Rectal smooth muscle tissue (tissue), 1 donor: ENCODE data around the gene FAM221A.
A peak's percentile ranks its signal among the peaks of the same experiment; 100 is the strongest.

Experiments used
- H3K27ac ChIP-seq: one replicate; pipeline ENCODE4 v1.7.0; 2013; ENCODE audit warnings: low read depth, low read length, inconsistent platforms
- H3K27me3 ChIP-seq: one replicate; pipeline ENCODE4 v1.7.0; 2013; ENCODE audit warnings: low read length; ENCODE audit not compliant: control insufficient read depth, insufficient read depth
- H3K36me3 ChIP-seq: one replicate; pipeline ENCODE4 v1.7.0; 2013; ENCODE audit warnings: low read length; ENCODE audit not compliant: control insufficient read depth, insufficient read depth
- H3K4me1 ChIP-seq: one replicate; pipeline ENCODE4 v1.7.0; 2013; ENCODE audit warnings: low read length; ENCODE audit not compliant: control insufficient read depth, insufficient read depth
- H3K4me3 ChIP-seq: one replicate; pipeline ENCODE4 v1.7.0; 2013; ENCODE audit warnings: low read length
- H3K9ac ChIP-seq: one replicate; pipeline ENCODE4 v1.7.0; 2013; ENCODE audit warnings: low read length

FAM221A gene

GRCh38 chr7:23679898-23680413 lies at the start of gene FAM221A:
Gene FAM221A, plus strand, starts transcription at chr7:23680199. Its CDS starts 20 bp downstream, at chr7:23680219.
- Histone ChIP-seq H3K36me3 (no peaks in the 10 kb centered on the region), H3K27ac (peak within 1 kb of the TSS; percentile 66), H3K4me1 (peaks cover 4% of the 10 kb centered on the region), H3K27me3 (no peaks in the 10 kb centered on the region), H3K4me3 (peak within 1 kb of the TSS; percentile 96), H3K9ac (peak within 1 kb of the TSS; percentile 56)

GRCh38 chr7:23633417-23633816 lies 46.6 kb upstream of the FAM221A start:
- H3K4me3 ChIP-seq, result no peak overlapping the region
- no peak overlapping the region for H3K9ac ChIP-seq

GRCh38 chr7:23645822-23646221 lies 34.2 kb upstream of the FAM221A start:
- Histone ChIP-seq H3K4me1 (no peaks in the 10 kb centered on the region), H3K27ac (no peak overlapping the region), H3K4me3 (no peak overlapping the region), H3K9ac (no peak overlapping the region), H3K27me3 (no peaks in the 10 kb centered on the region), H3K36me3 (no peaks in the 10 kb centered on the region)

More at GRCh38 chr7:23633417-23633816, 46.6 kb upstream of the FAM221A start:
- H3K36me3 ChIP-seq, result no peaks in the 10 kb centered on the region
- H3K27ac ChIP-seq, result no peak overlapping the region
- H3K27me3 ChIP-seq, result no peaks in the 10 kb centered on the region
- H3K4me1 ChIP-seq, result no peaks in the 10 kb centered on the region

GRCh38 chr7:23653942-23654341 lies 26.1 kb upstream of the FAM221A start:
- no peak overlapping the region for H3K4me3 ChIP-seq
- H3K36me3 ChIP-seq, result no peaks in the 10 kb centered on the region
- no peak overlapping the region for H3K9ac ChIP-seq
- no peak overlapping the region for H3K27ac ChIP-seq
- H3K27me3 ChIP-seq, result no peaks in the 10 kb centered on the region
- H3K4me1 ChIP-seq, result no peaks in the 10 kb centered on the region

- Histone ChIP-seq H3K4me3 (no peak overlapping the region), H3K27ac (no peak overlapping the region), H3K27me3 (no peaks in the 10 kb centered on the region), H3K4me1 (no peaks in the 10 kb centered on the region), H3K36me3 (no peaks in the 10 kb centered on the region), H3K9ac (no peak overlapping the region)
These were observed 25.5 kb upstream of the FAM221A start for GRCh38 chr7:23654508-23654907.

- Histone ChIP-seq H3K9ac (no peak overlapping the region), H3K4me1 (no peaks in the 10 kb centered on the region), H3K4me3 (no peak overlapping the region), H3K36me3 (no peaks in the 10 kb centered on the region), H3K27ac (no peak overlapping the region), H3K27me3 (no peaks in the 10 kb centered on the region)
These were observed 24.6 kb upstream of the FAM221A start for GRCh38 chr7:23655433-23655832.

- H3K4me3 ChIP-seq, result no peak overlapping the region
- no peak overlapping the region for H3K9ac ChIP-seq
- no peak overlapping the region for H3K27ac ChIP-seq
- no peaks in the 10 kb centered on the region for H3K27me3 ChIP-seq
- no peaks in the 10 kb centered on the region for H3K36me3 ChIP-seq
- H3K4me1 ChIP-seq, result no peaks in the 10 kb centered on the region
These were observed 21.1 kb upstream of the FAM221A start for GRCh38 chr7:23658831-23659427.

GRCh38 chr7:23661385-23661784 lies 18.6 kb upstream of the FAM221A start:
- Histone ChIP-seq H3K27me3 (no peaks in the 10 kb centered on the region), H3K36me3 (no peaks in the 10 kb centered on the region), H3K4me3 (no peak overlapping the region), H3K27ac (no peak overlapping the region), H3K9ac (no peak overlapping the region), H3K4me1 (no peaks in the 10 kb centered on the region)

- H3K27ac ChIP-seq, result no peak overlapping the region
- H3K27me3 ChIP-seq, result no peaks in the 10 kb centered on the region
- H3K9ac ChIP-seq, result no peak overlapping the region
- no peaks in the 10 kb centered on the region for H3K36me3 ChIP-seq
- H3K4me1 ChIP-seq, result no peaks in the 10 kb centered on the region
- H3K4me3 ChIP-seq, result no peak overlapping the region
These were observed 17.6 kb upstream of the FAM221A start for GRCh38 chr7:23662124-23662983.

- Histone ChIP-seq H3K4me1 (no peaks in the 10 kb centered on the region), H3K9ac (no peak overlapping the region), H3K4me3 (no peak overlapping the region), H3K27ac (no peak overlapping the region), H3K27me3 (no peaks in the 10 kb centered on the region), H3K36me3 (no peaks in the 10 kb centered on the region)
These were observed 17.1 kb upstream of the FAM221A start for GRCh38 chr7:23662984-23663313.

- Histone ChIP-seq H3K9ac (no peak overlapping the region), H3K4me1 (no peaks in the 10 kb centered on the region), H3K27ac (no peak overlapping the region), H3K27me3 (no peaks in the 10 kb centered on the region), H3K4me3 (no peak overlapping the region), H3K36me3 (no peaks in the 10 kb centered on the region)
These were observed 15.9 kb upstream of the FAM221A start for GRCh38 chr7:23664122-23664521.

- Histone ChIP-seq H3K36me3 (no peaks in the 10 kb centered on the region), H3K9ac (no peak overlapping the region), H3K27ac (no peak overlapping the region), H3K4me3 (no peak overlapping the region), H3K27me3 (no peaks in the 10 kb centered on the region), H3K4me1 (no peaks in the 10 kb centered on the region)
These were observed 8.0 kb upstream of the FAM221A start for GRCh38 chr7:23672033-23672432.
